ENCODE results near the gene ATXN1. TPM values are rescaled to one million over a fixed set of nuclear protein-coding genes. Genes with fewer than 3 reads are reported as not detected.

ATXN1 gene
- total and polyA plus RNA-seq, 2 of the 13 experiments (the other 11 are each of a cell fraction or from before 2014, with no cell fraction given): 20.7 to 39.5 TPM

- no peak for FAIRE-seq
- no peak overlapping the region for H2AFZ ChIP-seq (ENCODE audit: low read length)
- in situ Hi-C loops (cut with HindIII; ENCODE audit: extremely low pct_ligation_motif_present, low pct_unique_long_range_greater_than_20kb): no loop called here
- 64% methylated on average over 1 of the region's 1 CpG for WGBS (ENCODE audit: low lambda C conversion rate)
- no peak for DNase-seq (ENCODE audit: low spot score)
- no peak overlapping the region for H3K27ac ChIP-seq (ENCODE audit: extremely low read length, insufficient read depth, low read length)
- no peaks in the 10 kb centered on the region for H4K20me1 ChIP-seq (ENCODE audit: insufficient read depth, low read length)
- POLR2A ChIA-PET: interaction anchor here (1.6 to 3.6 kb wide), 6 partner anchors 9 to 64 kb away, joined by 3 to 24 read pairs (median 7); partner anchors contain the start of gene ATXN1
- H3K79me2 ChIP-seq (ENCODE audit: insufficient read depth, low read length): peaks cover 62% of the 10 kb centered on the region
- CTCF ChIA-PET (ENCODE audit: low intra/inter-chr PET ratio, low total read pairs): no interaction called here
- no peak overlapping the region for H3K9ac ChIP-seq (ENCODE audit: insufficient read depth, low read depth, low read length)
- H3K4me1 ChIP-seq (ENCODE audit: insufficient read depth, low read length): peaks cover 45% of the 10 kb centered on the region
- no TSS peak for BruUV-seq (replicated peaks)
- H3K9me3 ChIP-seq (ENCODE audit: low read length): no peaks in the 10 kb centered on the region
- H3K27me3 ChIP-seq (ENCODE audit: control insufficient read depth in 1 of 2, insufficient read depth in 2 of 2, low read length in 2 of 2): no peaks in the 10 kb centered on the region
- H3K4me3 ChIP-seq (replicated peaks in 1 of 3; ENCODE audit: insufficient read depth in 1 of 3, low read depth in 2 of 3, low read length in 3 of 3): no peak overlapping the region
- no peak for ATAC-seq
- H3K36me3 ChIP-seq (replicated peaks in 1 of 2; ENCODE audit: control insufficient read depth in 1 of 2, insufficient read depth in 2 of 2, low read length in 2 of 2): 0 out of 5 replicates have a peak, but pooled peaks cover 0 to 3% of the 10 kb centered on the region in 2 experiments
- TF ChIP-seq, protein P1, sequence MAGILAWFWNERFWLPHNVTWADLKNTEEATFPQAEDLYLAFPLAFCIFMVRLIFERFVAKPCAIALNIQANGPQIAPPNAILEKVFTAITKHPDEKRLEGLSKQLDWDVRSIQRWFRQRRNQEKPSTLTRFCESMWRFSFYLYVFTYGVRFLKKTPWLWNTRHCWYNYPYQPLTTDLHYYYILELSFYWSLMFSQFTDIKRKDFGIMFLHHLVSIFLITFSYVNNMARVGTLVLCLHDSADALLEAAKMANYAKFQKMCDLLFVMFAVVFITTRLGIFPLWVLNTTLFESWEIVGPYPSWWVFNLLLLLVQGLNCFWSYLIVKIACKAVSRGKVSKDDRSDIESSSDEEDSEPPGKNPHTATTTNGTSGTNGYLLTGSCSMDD (CRISPR knock-in tag; IDR thresholded peaks at IDR 0.05): no peak
- no peak for TF ChIP-seq ZNF205 (CRISPR knock-in tag; IDR thresholded peaks at IDR 0.05)
- intact Hi-C loops (cut with micrococcal nuclease; ENCODE audit: unreplicated experiment): loop anchor here (2.0 kb wide), 1 partner anchor 31 kb away; no protein-coding TSS in a partner anchor
- no peak overlapping the region for H3K4me2 ChIP-seq (ENCODE audit: low read depth, low read length)
These were observed 63.1 kb downstream of the ATXN1 start for GRCh38 chr6:16698162-16698533.

GRCh38 chr6:16697437-16698161, 63.7 kb downstream of the ATXN1 start:
- H3K4me2 ChIP-seq (ENCODE audit: low read depth, low read length): no peak overlapping the region
- no peak overlapping the region for H2AFZ ChIP-seq (ENCODE audit: low read length)
- no peaks in the 10 kb centered on the region for H3K9me3 ChIP-seq (ENCODE audit: low read length)
- intact Hi-C loops (cut with micrococcal nuclease; ENCODE audit: unreplicated experiment): loop anchor here (2.0 kb wide), 1 partner anchor 31 kb away; no protein-coding TSS in a partner anchor
- DNase-seq (ENCODE audit: low spot score) (no peak), FAIRE-seq (no peak), ATAC-seq (no peak)
- in situ Hi-C loops (cut with HindIII; ENCODE audit: extremely low pct_ligation_motif_present, low pct_unique_long_range_greater_than_20kb): no loop called here
- no peak overlapping the region for H3K4me3 ChIP-seq (replicated peaks in 1 of 3; ENCODE audit: insufficient read depth in 1 of 3, low read depth in 2 of 3, low read length in 3 of 3)
- peaks cover 51% of the 10 kb centered on the region for H3K4me1 ChIP-seq (ENCODE audit: insufficient read depth, low read length)
- no peak overlapping the region for H3K9ac ChIP-seq (ENCODE audit: insufficient read depth, low read depth, low read length)
- BruUV-seq (replicated peaks): no TSS peak
- POLR2A ChIA-PET: interaction anchor here (1.9 to 3.6 kb wide), 3 partner anchors 13 to 64 kb away, joined by 8 to 24 read pairs (median 23); partner anchors contain the start of gene ATXN1
- no peaks in the 10 kb centered on the region for H3K27me3 ChIP-seq (ENCODE audit: control insufficient read depth in 1 of 2, insufficient read depth in 2 of 2, low read length in 2 of 2)
- H3K27ac ChIP-seq (ENCODE audit: extremely low read length, insufficient read depth, low read length): no peak overlapping the region
- H3K79me2 ChIP-seq (ENCODE audit: insufficient read depth, low read length): peaks cover 67% of the 10 kb centered on the region
- 88% methylated on average over 7 of the region's 7 CpGs for WGBS (ENCODE audit: low lambda C conversion rate)
- no peaks in the 10 kb centered on the region for H4K20me1 ChIP-seq (ENCODE audit: insufficient read depth, low read length)
- CTCF ChIA-PET (ENCODE audit: low intra/inter-chr PET ratio, low total read pairs): no interaction called here
- H3K36me3 ChIP-seq (replicated peaks in 1 of 2; ENCODE audit: control insufficient read depth in 1 of 2, insufficient read depth in 2 of 2, low read length in 2 of 2): peaks cover 0 to 3% of the 10 kb centered on the region in 2 experiments; a peak in 1 of 5 replicates
- TF ChIP-seq ZBTB3 (CRISPR knock-in tag; IDR thresholded peaks at IDR 0.05; ENCODE audit: borderline replicate concordance, low read depth) (no peak), PPARG (CRISPR knock-in tag; conservative IDR thresholded peaks at IDR 0.05) (no peak), ZNF761 (CRISPR knock-in tag; conservative IDR thresholded peaks at IDR 0.05) (no peak), BRCA1 (CRISPR knock-in tag; IDR thresholded peaks at IDR 0.05) (no peak), CREB3 (CRISPR knock-in tag; IDR thresholded peaks at IDR 0.05) (no peak), KLF15 (CRISPR knock-in tag; IDR thresholded peaks at IDR 0.05; ENCODE audit: borderline replicate concordance) (no peak), HMG20B (CRISPR knock-in tag; conservative IDR thresholded peaks at IDR 0.05) (no peak)
- TF ChIP-seq, protein P2, sequence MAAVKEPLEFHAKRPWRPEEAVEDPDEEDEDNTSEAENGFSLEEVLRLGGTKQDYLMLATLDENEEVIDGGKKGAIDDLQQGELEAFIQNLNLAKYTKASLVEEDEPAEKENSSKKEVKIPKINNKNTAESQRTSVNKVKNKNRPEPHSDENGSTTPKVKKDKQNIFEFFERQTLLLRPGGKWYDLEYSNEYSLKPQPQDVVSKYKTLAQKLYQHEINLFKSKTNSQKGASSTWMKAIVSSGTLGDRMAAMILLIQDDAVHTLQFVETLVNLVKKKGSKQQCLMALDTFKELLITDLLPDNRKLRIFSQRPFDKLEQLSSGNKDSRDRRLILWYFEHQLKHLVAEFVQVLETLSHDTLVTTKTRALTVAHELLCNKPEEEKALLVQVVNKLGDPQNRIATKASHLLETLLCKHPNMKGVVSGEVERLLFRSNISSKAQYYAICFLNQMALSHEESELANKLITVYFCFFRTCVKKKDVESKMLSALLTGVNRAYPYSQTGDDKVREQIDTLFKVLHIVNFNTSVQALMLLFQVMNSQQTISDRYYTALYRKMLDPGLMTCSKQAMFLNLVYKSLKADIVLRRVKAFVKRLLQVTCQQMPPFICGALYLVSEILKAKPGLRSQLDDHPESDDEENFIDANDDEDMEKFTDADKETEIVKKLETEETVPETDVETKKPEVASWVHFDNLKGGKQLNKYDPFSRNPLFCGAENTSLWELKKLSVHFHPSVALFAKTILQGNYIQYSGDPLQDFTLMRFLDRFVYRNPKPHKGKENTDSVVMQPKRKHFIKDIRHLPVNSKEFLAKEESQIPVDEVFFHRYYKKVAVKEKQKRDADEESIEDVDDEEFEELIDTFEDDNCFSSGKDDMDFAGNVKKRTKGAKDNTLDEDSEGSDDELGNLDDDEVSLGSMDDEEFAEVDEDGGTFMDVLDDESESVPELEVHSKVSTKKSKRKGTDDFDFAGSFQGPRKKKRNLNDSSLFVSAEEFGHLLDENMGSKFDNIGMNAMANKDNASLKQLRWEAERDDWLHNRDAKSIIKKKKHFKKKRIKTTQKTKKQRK (IDR thresholded peaks at IDR 0.05; ENCODE audit: low read length): no peak
- TF ChIP-seq, protein P3, sequence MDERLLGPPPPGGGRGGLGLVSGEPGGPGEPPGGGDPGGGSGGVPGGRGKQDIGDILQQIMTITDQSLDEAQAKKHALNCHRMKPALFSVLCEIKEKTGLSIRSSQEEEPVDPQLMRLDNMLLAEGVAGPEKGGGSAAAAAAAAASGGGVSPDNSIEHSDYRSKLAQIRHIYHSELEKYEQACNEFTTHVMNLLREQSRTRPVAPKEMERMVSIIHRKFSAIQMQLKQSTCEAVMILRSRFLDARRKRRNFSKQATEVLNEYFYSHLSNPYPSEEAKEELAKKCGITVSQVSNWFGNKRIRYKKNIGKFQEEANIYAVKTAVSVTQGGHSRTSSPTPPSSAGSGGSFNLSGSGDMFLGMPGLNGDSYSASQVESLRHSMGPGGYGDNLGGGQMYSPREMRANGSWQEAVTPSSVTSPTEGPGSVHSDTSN (CRISPR knock-in tag; IDR thresholded peaks at IDR 0.05): no peak
